ENCODE measurements around the gene CAMK1D.
"Not testable (repeated sequence)": the region's sequence is repeated elsewhere in the genome, so short reads cannot be mapped to it uniquely, and the experiment has no call there.

DNA sequence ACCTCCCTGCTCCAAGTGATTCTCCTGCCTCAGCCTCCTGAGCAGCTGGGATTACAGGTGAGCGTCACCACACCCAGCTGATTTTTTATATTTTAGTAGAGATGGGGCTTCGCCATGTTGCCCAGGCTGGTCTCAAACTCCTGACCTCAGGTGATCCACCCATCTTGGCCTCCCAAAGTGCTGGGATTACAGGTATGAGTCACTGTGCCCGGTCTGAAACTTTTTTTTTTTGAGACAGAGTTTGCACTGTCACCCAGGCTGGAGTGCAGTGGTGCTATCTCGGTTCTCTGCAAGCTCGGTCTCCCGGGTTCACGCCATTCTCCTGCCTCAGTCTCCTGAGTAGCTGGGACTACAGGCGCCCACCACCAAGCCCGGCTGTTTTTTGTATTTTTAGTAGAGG is 21.0 kb upstream of the CAMK1D start:
- TF ChIP-seq EZH2 (IDR thresholded peaks at IDR 0.05; ENCODE audit: borderline replicate concordance); EZH2phosphoT487 (IDR thresholded peaks at IDR 0.05; ENCODE audit: low read depth, severe bottlenecking, unreplicated experiment): not testable (repeated sequence)
- TF ChIP-seq, protein P1, sequence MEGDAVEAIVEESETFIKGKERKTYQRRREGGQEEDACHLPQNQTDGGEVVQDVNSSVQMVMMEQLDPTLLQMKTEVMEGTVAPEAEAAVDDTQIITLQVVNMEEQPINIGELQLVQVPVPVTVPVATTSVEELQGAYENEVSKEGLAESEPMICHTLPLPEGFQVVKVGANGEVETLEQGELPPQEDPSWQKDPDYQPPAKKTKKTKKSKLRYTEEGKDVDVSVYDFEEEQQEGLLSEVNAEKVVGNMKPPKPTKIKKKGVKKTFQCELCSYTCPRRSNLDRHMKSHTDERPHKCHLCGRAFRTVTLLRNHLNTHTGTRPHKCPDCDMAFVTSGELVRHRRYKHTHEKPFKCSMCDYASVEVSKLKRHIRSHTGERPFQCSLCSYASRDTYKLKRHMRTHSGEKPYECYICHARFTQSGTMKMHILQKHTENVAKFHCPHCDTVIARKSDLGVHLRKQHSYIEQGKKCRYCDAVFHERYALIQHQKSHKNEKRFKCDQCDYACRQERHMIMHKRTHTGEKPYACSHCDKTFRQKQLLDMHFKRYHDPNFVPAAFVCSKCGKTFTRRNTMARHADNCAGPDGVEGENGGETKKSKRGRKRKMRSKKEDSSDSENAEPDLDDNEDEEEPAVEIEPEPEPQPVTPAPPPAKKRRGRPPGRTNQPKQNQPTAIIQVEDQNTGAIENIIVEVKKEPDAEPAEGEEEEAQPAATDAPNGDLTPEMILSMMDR (IDR thresholded peaks at IDR 0.05; ENCODE audit: poor library complexity) = not testable (repeated sequence)

All from hepatocyte (in vitro differentiated cells).